Stimulated activated CD4-positive, alpha-beta T cell treated with anti-CD3 and anti-CD28 coated beads, Interleukin-15, amount 100 ng/mL, for 1 hour (primary cell): ENCODE data around the gene C10orf90.

Experiments used
- DNase-seq, 2 donors: peaks; one replicate each; pipeline ENCODE4 v3.0.0-alpha.2; 2020; ENCODE audit warnings: low read depth in 1 of 2, low spot score in 1 of 2

The C10orf90 gene

DNA sequence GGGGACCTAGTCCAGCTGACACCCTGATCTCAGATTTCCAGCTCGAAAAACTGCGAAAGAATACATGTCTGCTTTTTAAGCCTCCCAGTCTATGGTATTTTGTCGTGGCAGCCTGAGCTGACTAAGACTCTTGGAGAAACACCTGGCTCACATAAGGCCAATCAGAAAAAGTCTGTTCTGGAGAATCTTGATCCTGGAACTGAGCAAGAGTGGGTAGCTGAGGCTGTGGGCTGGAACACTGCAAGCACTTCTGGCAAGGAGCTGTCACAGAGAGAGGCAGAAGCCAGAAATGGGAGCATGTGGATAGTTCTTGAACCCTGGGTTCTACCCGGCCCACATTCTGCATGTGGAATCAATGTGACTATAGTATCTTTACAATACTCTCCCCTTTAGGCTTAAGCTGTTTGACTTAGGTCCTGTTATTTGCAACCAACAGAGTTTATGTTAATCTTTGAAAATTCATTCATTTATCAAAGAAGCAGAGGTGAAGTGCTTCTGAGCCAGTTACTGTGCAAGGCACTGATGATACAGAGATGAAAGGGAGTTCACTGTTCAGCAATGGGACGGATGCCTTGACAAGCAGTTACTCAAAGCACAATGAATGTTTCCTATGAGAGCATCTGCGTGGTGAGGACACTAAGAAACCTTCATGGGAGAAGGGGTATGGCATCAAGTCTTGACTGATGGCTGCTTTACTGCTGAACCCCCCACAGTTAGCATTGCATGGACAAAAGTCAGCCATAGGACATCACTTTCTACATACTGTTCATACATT, 4.4 kb upstream of the C10orf90 start:
- no peak for DNase-seq

DNA sequence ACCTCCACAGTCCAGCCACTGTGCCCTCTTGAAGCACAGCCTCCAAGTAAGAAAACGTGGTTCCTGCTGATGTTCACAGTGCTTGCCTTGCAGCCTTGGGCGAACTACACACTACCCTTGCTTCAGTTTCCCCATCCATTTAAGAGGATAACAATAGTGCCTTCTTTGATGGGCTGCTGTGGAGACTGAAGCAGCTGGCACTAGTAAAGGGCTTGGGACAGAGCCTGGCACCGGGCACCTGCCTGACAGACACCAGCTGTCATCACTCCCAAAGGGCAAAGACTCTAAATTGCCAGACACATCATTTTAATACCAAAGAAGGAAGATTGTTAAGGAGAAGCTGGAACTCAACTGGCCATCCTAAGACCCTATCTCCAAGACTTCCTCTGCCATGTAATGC, 3.1 kb upstream of the C10orf90 start:
- no peak for DNase-seq

DNA sequence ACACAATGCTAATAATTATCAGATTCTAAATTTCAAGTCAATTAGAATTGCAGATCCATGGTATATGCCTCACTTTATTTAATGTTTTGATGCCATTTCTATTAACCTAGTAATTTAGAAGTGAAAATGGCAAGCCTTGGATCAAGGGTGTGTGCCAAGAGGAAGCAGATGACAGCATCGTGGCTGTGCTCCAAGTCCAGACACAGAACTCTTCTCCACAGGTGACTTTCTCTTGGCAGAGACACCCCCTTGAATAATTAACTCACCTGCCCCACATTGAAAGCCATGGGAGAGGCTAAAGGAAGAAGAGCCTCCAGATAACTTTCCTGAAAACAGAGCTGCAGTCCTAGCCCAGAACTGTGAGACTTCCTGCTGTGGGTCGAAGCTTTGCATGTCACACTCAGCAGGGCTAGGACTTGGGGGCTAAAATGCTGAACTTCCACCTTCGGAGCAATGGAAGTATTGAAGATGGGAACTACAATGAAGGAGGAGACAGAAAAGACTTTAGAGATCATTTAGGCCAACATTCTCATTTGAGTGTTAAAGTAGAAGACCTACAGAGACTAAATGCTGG, 996 bp upstream of the C10orf90 start:
- DNase-seq = no peak

DNA sequence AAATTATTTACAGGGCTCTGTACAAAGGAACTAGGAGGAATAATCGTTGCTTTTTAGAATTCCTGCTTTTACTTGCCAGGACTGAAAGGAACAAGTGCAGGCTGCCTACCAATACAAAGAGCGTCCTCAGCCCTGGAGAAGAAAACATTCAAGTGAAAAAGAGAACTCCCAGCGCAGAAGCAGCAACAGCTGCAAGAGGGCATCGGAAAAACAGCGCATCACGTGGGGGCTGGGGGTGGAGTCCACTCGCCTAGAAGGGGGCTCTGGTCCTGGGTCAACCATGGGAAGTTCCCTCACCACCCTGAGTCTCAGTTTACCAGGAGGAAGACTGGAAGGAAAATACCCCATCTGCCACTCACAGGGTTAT, 385 bp upstream of the C10orf90 start:
- no peak for DNase-seq

DNA sequence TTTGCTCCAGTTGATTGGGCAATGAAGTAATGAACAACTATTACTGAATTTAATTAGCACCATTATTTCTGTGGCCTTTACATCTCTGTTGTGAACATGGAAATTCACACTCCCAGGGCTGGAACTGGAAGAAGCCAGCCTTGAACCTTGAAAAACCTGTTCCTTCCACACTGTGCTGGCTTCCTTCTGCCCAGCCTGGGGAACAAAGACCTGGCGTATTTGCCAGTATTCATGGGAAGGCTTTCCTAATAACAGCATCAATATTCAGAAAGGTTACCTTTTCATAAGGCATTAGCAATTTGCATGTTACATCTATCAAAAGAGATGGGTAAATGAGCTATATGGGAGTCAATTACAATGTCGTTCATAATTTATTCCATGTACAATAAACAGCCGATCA, 1.3 kb downstream of the C10orf90 start:
- DNase-seq = no peak

DNA sequence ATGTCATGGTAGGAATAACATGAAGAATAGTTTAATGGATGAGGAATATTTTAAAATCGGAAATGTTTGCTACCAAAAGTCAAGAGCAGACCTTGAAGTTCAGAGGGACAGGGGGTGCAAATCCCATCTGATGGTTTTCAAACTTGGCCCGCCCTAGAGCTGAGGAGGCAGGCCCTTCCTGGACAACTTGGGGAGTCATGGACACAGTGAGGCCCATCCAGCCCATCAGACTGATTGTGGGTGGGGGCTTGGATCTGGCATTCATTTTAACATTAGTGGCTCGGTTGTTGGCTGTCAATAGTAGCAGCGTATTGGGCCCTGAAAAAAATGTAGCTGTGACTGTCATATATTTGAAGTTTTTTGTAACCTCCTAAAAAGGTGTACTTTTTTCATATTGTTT, 2.0 kb downstream of the C10orf90 start:
- no peak for DNase-seq

DNA sequence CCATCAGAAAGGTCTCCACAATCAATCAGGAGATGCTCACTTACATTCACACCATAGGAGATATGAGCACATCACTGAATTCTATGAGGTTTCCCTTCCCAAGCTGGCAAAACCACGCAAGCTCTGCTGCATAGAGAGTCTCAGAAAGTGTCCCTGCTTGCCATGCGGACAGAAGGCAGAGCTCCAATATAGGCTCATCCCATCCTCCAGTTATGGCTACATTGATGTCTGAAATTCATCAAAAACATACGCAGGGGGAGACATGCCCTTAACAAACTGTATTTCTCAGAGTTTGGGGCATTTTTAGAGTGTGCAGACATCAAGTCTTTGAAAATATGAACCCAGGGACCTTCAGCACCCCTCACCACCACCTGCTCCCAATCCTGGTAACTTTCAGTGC, 2.9 kb downstream of the C10orf90 start:
- DNase-seq = no peak

DNA sequence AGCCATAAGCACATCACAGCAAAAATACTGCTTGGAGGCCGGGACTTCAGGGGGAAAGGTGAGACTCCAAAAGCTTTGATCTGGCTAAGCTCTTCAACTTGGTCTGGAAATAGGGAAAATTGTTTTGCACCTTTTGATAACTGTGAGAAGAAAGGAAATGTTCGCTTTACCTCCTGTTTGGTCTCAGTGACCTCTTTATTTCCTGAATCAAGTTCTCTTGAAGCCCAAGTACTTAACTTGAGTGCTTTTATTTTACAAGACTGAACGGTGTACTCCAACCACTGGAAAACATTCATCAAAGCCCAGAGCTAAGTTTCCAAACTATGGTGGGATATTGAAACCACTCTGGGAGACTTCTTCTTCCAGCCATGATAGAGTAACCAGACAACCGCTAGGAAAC, 5.3 kb downstream of the C10orf90 start:
- DNase-seq = no peak

DNA sequence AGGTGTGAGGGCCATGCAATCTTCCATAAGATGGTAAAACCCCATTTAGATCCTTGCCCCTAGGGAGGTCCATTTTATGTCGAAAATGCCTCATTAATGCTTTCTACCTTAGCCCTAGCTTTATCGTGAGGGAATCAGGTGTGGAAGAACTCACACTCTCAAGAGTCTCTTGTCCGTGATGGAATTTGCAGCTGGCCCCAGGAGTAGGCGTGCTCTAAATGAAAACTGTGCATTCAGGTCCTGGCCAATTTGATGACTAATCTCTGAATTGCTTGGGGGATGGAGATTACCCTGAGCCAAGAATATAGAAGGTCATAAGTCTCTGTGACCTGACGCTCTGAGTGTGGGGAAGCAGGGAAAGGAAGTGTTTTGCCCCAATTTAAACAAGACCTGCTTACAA, 6.6 kb downstream of the C10orf90 start:
- DNase-seq = no peak

DNA sequence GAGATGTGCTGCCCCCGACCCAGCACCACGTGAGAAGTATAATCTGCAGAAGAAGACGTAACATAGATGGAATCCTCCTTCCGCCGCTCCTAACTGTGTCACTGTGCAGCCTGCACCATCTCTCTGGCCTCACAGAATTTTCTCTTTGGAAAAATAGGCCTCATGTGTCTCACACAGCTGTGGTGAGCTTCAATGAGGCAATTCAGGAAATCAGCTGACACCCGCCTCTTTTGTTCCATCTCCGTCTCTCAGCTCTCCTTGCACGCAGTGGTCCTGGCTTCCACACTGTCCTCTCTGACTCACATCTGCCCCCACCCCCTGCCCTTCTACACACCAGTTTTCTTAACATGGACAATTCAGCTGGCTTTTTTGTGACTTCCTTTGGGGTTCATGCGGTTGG, 7.2 kb downstream of the C10orf90 start:
- no peak for DNase-seq

DNA sequence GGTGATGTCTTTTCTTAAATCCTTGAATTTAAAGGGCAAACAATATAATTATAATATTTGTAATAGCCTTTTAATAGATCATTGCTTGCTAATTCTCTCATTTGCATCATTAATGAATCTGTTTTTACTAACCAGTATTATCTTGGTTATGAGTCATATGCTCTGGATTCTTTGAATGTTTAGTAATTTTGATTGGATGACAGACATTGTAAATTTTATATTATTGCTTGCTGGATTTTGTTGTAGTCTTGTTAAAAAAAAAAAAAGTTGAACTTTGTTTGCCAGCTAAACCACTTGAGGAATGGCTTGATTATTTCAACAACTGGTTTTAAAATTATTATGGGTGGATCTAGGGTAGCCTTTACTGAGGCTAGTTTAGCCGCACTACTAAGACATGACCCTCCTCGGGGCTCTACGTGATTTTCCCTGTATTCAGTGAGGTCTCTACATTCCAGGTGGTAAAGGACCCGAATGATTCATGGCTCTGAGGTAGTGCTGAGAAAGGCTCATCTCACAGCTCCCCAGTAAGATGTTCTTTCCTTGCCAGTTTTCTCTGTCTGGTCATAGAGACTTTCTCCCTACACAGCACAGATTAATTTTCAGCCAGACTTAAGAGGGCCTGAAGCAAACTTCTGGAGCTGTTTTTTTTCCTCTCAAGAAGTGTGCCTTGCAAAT, 8.5 kb downstream of the C10orf90 start:
- DNase-seq = no peak

DNA sequence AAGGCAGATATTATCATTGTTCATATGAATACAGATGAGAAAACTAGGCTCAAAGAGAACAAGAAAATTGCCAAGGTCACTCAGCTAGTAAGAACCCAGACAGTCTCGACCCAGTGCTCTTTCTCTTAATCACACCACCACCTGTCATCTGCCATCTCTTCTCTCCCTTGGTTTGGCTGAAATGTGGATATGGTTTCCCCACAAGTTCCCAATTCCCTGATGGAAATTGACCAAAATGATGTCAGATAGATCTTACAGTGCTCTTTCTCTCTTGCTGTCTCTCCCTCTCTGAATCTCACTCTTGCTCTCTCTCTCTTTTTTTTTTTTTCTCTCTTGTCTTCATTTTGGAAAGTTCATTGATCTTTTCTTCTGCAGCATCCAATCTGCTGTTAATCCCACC, 9.1 kb downstream of the C10orf90 start:
- DNase-seq = no peak

DNA sequence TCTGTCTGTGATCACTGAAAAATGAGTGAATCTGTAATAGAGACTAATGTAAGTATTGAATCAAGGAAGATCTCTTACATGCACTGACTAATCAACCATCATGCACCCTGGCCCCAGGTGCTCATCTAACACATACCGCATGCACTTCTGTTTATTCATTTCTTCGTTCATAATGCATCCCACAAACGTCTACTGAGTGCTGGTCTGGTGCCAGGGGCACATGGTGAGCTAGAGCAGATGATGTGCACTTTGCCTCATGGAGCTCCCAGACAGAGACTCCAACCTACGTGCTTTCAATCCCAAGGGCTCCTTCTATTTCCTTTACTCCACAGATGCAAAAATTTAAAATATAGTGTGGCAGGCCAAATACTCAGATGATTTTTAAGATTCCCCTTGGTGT, 10.7 kb downstream of the C10orf90 start:
- no peak for DNase-seq

DNA sequence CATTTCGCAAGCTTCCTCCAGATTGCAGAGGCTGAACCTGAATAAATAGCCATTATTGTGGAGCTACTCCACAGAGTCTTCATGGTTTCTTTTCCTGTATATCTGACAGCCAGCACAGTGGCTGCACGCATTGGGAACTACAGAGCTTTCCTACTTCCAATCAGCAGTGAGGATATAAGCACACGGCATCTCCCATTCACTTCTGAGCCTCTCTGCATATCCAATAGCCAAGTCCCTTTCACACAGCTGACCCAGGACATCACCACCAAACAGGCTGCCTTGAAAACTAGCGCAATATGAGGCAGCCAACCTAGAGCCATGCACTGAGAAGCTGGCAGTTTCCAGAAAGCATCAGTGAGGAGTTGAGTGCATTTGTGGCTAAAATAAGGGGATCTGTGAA, 11.6 kb downstream of the C10orf90 start:
- no peak for DNase-seq

DNA sequence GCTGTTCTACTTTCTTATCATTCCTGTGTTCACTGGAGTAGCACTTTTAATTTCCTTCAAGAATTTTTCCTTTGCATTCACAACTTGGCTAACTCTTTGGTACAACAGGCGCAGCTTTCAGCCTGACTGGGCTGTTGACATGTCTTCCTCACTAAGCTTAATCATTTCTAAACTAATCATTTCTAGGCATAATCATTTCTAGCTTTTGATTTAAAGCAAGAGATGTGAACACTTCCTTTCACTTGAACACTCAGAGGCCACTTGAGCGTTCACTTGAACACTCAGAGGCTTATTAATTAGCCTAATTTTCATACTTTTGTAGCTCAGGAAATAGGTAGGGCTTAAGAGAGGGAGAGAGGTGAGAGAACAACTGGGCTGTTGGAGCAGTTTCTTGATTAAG, 15.9 kb downstream of the C10orf90 start:
- DNase-seq = no peak

DNA sequence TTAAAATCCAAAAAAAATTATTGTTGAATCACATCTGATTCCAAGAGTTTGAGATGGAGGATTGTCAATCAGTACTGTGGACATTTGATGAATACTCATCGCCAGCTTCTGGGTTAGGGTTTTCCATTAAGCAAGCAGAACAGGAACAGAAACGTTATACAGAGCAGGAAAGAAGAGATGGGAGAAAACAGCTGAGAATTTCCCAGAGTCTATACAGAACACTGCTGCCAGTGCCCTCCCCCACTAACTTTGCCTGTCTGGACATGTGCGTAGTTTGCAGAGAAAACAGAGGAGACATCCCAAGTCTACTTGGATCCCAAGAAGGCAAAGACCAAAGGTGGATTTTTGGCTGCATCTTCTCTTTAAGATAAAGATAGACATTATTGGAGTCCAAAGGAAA, 19.0 kb downstream of the C10orf90 start:
- no peak for DNase-seq

DNA sequence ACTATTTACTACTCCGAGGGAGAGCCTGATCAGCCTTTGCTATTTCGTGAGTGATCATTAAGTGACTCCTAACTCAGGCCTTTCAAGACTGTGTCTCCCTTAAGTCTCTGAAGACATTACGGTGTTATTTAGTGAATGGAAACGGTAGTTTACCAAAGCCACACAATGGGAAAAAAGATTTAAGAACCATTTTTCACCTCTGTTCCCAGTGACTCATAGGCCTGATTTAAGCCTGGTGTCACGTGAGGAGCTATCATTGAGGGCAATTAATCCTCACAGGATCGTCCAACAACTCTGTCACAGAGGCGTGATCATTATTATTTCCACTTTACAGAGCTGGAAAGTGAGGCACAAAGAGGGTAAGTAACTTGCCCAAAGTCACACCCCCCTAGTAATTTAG, 20.3 kb downstream of the C10orf90 start:
- no peak for DNase-seq

DNA sequence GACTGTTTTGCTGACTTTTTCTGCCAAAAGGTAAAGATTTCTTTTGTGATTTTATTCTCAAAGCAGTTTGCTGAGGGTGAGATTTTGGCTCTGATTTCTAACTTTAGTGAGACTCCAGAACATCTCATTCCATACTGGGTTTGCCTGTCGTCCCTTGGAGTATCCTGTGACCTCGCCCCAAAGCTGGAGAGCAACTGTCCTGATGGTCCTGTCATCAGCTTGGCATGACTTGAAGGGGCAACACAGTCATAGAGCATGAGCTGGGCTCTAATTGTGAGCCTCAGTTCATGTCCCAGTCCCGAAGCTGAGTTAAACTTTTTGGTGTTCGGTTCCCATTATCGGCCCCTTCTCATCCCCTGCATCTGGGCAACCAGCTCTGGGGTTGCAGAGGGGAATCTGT, 23.4 kb downstream of the C10orf90 start:
- no peak for DNase-seq

DNA sequence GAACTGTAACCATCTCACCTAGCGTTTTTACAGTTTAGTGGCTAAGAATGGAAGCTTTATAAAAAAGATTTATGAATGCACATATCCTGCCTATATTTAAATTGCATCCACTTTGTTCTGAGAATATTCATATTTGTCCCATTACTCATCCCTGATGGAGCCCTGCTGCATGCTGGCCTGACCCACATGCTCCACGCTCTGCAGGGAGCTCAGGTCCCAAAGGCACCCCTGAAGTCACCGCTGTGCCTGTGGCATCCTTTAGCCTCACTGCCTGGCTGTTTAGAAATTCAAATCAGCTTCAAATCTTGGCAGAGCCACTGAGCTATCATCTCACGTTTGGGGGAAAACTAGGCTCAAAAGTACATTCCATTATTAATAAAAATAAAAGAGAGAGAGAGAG, 24.4 kb downstream of the C10orf90 start:
- DNase-seq = no peak

DNA sequence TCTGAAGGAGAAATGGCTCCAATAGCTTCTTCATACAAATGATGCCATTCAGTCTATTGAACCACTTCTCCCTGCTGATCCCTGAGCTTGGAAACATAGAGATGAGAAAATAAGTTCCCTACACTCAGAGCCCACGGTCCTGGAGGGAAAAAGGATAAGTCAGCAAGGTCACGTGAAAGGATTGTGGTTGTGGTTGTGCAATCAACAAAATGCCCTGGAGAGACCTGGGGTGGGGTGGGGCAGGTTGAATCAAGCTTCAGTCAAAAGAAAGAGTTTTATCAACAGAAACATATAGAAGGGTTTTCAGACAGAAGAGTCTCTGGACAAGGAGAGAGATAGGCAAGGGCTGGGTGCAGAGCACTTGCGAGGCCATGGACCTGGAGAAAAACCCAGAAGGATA, 30.1 kb downstream of the C10orf90 start:
- DNase-seq = no peak

DNA sequence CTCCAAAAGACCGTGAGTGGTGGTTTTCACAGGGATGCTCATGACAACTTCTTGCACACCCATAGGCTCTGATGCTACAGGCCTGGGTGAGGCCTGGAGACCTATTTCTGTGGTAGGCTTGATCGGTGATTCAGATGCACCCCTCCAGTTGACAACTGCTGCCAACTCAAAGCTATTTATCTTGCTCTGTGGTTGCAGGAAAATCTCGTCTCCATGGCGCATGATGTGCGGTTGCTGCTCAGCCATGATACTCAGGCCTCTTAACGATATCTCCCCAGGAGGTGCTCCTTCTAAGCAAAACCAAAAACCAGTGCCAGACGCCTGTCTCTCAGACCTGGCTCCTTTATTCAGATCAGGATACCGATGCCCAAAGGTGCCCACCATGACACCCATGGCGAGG, 31.4 kb downstream of the C10orf90 start:
- DNase-seq = no peak

DNA sequence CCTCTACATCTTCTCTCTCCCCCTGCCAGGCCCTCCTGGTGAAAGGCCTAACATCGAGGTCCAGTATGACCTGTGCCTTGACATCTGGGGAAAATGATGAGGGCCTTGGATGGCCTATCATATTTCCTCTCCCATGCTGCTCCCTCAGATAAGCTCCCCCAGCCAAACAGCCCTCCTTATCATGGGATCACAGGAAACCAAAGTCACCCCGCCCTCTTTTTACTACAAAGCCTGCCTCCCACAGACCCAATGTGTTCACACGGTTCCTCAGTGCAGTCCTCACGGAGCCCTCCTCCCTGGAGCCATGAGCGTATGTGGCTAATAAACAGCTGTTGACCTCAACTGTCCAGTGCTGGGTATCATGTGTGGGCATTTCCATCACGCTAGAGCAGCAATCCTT, 32.0 kb downstream of the C10orf90 start:
- no peak for DNase-seq

DNA sequence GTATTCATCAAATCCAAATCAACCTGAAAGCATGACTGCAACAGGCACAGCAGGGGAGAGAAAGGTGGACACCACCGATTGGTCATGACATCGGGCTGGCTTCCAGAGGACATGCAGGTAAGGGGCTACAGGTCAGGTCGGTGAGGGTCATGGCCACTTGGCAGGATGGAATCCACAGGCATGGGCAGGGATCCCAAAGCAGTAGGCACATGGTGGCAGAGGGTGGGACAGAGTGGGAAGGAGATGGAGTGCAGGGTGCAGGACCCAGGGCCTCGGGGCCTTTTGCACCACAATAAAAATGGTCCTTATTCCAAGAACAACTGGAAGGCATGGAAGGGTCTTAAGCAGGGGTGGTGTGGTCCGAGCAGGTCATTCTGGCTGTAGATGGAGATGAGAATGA, 33.0 kb downstream of the C10orf90 start:
- DNase-seq = no peak
